ENCODE results near the gene MACF1. TPM values are rescaled to one million over a fixed set of nuclear protein-coding genes. Genes with fewer than 3 reads are reported as not detected.
"Not testable (repeated sequence)": the region's sequence is repeated elsewhere in the genome, so short reads cannot be mapped to it uniquely, and the experiment has no call there.

The MACF1 gene
- total RNA-seq, 1 experiment from 2014 or later, result 190 TPM

DNA sequence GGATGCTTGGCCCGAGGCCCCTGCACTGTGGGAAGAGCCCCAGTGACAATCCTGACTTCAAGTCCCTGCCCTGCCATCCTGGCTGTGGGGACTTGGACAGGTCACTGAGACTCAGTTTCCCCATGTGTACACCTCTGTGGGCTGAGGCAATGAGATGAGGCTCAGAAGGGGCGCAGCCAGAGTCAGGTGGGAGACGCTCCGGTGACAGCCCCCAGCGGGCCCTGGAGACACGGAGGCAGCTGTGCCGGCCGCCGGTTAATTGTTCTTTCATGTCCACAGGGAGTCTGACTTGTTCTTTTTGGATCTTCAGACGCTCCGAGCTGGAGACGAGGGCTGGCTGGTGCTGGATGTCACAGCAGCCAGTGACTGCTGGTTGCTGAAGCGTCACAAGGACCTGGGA lies 307.0 kb downstream of the MACF1 start:
- H3K36me3 Mint-ChIP-seq (ENCODE audit: insufficient read depth in 1 of 3, low read depth in 3 of 3); H3K14ac ChIP-seq (ENCODE audit: insufficient read depth, low read length); H3K23ac ChIP-seq (ENCODE audit: insufficient read length, low read depth, low read length); H3K9ac ChIP-seq (ENCODE audit: extremely low read depth, insufficient read length, low read length); H2BK15ac ChIP-seq (ENCODE audit: low read depth, low read length); H3K18ac ChIP-seq (ENCODE audit: insufficient read length, low read depth, low read length); H3K27ac Mint-ChIP-seq; H2BK120ac ChIP-seq (ENCODE audit: low read depth, low read length, poor library complexity, severe bottlenecking); H3K9me3 ChIP-seq (ENCODE audit: control insufficient read depth, low read depth, low read length); H3K4ac ChIP-seq (ENCODE audit: low read depth, low read length); H3K4me3 Mint-ChIP-seq; H3T11ph ChIP-seq (ENCODE audit: low read length); H3K79me1 ChIP-seq (ENCODE audit: insufficient read depth, low read depth, low read length, poor library complexity, severe bottlenecking); H2AFZ ChIP-seq (ENCODE audit: low read length); H2BK12ac ChIP-seq (ENCODE audit: insufficient read length, low read depth, low read length); H3K56ac ChIP-seq (ENCODE audit: insufficient read length, low read depth, low read length); H3K4me2 ChIP-seq (ENCODE audit: insufficient read depth, insufficient read length, low read length); H3K4me1 ChIP-seq (ENCODE audit: insufficient read depth, low read length); H4K20me1 ChIP-seq (ENCODE audit: control insufficient read depth, insufficient read depth, insufficient read length); H2BK5ac ChIP-seq (ENCODE audit: insufficient read length, low read length); H4K91ac ChIP-seq (ENCODE audit: insufficient read length, low read depth, low read length); H3K9me3 Mint-ChIP-seq; H2BK20ac ChIP-seq (ENCODE audit: low read depth, low read length, poor library complexity, severe bottlenecking); H3K27ac ChIP-seq (ENCODE audit: insufficient read length, low read depth, low read length); H4K8ac ChIP-seq (replicated peaks; ENCODE audit: insufficient read length, low read depth, low read length); H3K79me2 ChIP-seq (ENCODE audit: insufficient read depth, low read length); H3K23me2 ChIP-seq (ENCODE audit: insufficient read length, low read depth, low read length, poor library complexity, severe bottlenecking); H2AK5ac ChIP-seq (ENCODE audit: insufficient read length, low read length); DNase-seq; H4K5ac ChIP-seq (ENCODE audit: insufficient read length, low read depth, low read length); H3K27me3 ChIP-seq (ENCODE audit: insufficient read depth, low read length): not testable (repeated sequence)
- no CpG with 5 or more reads among the region's 13 CpGs for WGBS (ENCODE audit: extremely low coverage, insufficient read length, low lambda C conversion rate)
- peaks cover 24% of the 10 kb centered on the region for H3K27me3 Mint-ChIP-seq (ENCODE audit: low read depth)
- peaks cover 10 to 11% of the 10 kb centered on the region in 2 experiments for H3K4me1 Mint-ChIP-seq

DNA sequence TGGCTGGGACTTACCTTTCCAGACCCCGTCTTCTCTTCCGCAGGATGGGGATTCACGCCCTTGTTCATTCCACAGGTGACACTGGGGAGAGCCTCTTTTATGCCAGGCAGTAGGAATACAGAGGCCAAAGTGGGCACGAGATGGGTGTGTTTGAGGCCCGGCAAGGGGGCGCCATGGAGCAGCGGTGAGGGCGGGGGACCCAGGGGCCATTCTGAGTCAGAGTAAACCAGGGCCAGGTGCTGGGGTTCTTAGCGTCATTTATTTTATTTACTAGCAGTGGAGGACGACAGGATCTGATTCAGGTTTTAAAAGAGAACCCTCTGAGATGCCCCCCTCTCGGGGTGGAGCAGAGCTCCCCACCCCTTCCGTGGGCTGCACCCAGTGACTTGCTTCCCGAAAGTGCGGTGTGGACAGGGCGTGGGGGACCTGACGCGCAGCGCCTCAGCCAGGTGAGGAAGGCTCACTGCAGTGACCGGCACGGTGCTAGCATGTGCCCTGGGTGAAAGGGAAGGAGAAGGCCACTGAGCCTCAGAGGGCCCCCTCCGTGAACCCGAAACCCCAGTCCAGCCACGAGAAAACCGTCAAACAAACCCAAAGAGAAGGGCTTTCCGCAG lies 307.8 kb downstream of the MACF1 start:
- H2BK12ac ChIP-seq (ENCODE audit: insufficient read length, low read depth, low read length); H4K5ac ChIP-seq (ENCODE audit: insufficient read length, low read depth, low read length); H2BK5ac ChIP-seq (ENCODE audit: insufficient read length, low read length); H3K9me3 ChIP-seq (ENCODE audit: control insufficient read depth, low read depth, low read length); H2BK120ac ChIP-seq (ENCODE audit: low read depth, low read length, poor library complexity, severe bottlenecking); H3K23me2 ChIP-seq (ENCODE audit: insufficient read length, low read depth, low read length, poor library complexity, severe bottlenecking); H2AFZ ChIP-seq (ENCODE audit: low read length); H3K4me1 ChIP-seq (ENCODE audit: insufficient read depth, low read length); H3T11ph ChIP-seq (ENCODE audit: low read length); H3K79me2 ChIP-seq (ENCODE audit: insufficient read depth, low read length); DNase-seq; H3K4ac ChIP-seq (ENCODE audit: low read depth, low read length); H3K27ac ChIP-seq (ENCODE audit: insufficient read length, low read depth, low read length); H4K8ac ChIP-seq (replicated peaks; ENCODE audit: insufficient read length, low read depth, low read length); H3K14ac ChIP-seq (ENCODE audit: insufficient read depth, low read length); H3K36me3 Mint-ChIP-seq (ENCODE audit: insufficient read depth in 1 of 3, low read depth in 3 of 3); H3K27me3 ChIP-seq (ENCODE audit: insufficient read depth, low read length); H3K23ac ChIP-seq (ENCODE audit: insufficient read length, low read depth, low read length); H3K9me3 Mint-ChIP-seq; H2BK20ac ChIP-seq (ENCODE audit: low read depth, low read length, poor library complexity, severe bottlenecking); H3K4me3 Mint-ChIP-seq; H4K91ac ChIP-seq (ENCODE audit: insufficient read length, low read depth, low read length); H3K18ac ChIP-seq (ENCODE audit: insufficient read length, low read depth, low read length); H3K56ac ChIP-seq (ENCODE audit: insufficient read length, low read depth, low read length); H3K27ac Mint-ChIP-seq; H2AK5ac ChIP-seq (ENCODE audit: insufficient read length, low read length); H3K9ac ChIP-seq (ENCODE audit: extremely low read depth, insufficient read length, low read length); H3K4me2 ChIP-seq (ENCODE audit: insufficient read depth, insufficient read length, low read length); H4K20me1 ChIP-seq (ENCODE audit: control insufficient read depth, insufficient read depth, insufficient read length); H3K79me1 ChIP-seq (ENCODE audit: insufficient read depth, low read depth, low read length, poor library complexity, severe bottlenecking); H2BK15ac ChIP-seq (ENCODE audit: low read depth, low read length): not testable (repeated sequence)
- no CpG with 5 or more reads among the region's 25 CpGs for WGBS (ENCODE audit: extremely low coverage, insufficient read length, low lambda C conversion rate)
- H3K27me3 Mint-ChIP-seq (ENCODE audit: low read depth), result peaks cover 25% of the 10 kb centered on the region
- peaks cover 10 to 11% of the 10 kb centered on the region in 2 experiments for H3K4me1 Mint-ChIP-seq
